Thyroid gland (tissue), 4 donors: ENCODE measurements around the gene SNED1. TPM values are rescaled to one million over a fixed set of nuclear protein-coding genes. Genes with fewer than 3 reads are reported as not detected.

Experiments used
- DNase-seq, 2 donors: peaks; one replicate each; pipeline ENCODE4 v3.0.0-alpha.2; 2019
- H3K27ac ChIP-seq, 3 donors: fragments of 200-600 bp; sonication (generic); 1 replicate in 2 of 3; 2 replicates in 1 of 3; pipeline ENCODE4 v1.5.1; 2016 to 2019; ENCODE audit warnings: mild to moderate bottlenecking in 1 of 3, moderate library complexity in 1 of 3
- H3K27me3 ChIP-seq: fragments of 200-600 bp; sonication (generic); one replicate; pipeline ENCODE4 v1.5.1; 2019
- H3K36me3 ChIP-seq, 2 donors: fragments of 200-600 bp; sonication (generic); one replicate each; pipeline ENCODE4 v1.5.1; 2016 to 2019
- H3K4me1 ChIP-seq, 2 donors: fragments of 200-600 bp; sonication (generic); one replicate each; pipeline ENCODE4 v1.5.1; 2017 to 2019
- H3K4me3 ChIP-seq, 3 donors: fragments of 200-600 bp; sonication (generic); replicated peaks in 1 of 3; 1 replicate in 2 of 3; 2 replicates in 1 of 3; pipeline ENCODE4 v1.5.1; 2016; ENCODE audit warnings: mild to moderate bottlenecking in 1 of 3
- H3K9me3 ChIP-seq: fragments of 200-600 bp; sonication (generic); one replicate; pipeline ENCODE4 v1.5.1; 2017
- CTCF ChIP-seq, 6 experiments: fragments of 200-600 bp in 3 of 6; fragments of 450-650 bp in 3 of 6; sonication (generic) in 3 of 6; IDR thresholded peaks; one replicate each; pipeline ENCODE4 v1.5.1; 2016 to 2019; ENCODE audit warnings: antibody characterized with exemption in 6 of 6, mild to moderate bottlenecking in 2 of 6, inconsistent platforms in 1 of 6, moderate library complexity in 1 of 6
- POLR2A ChIP-seq, 2 donors: fragments of 450-650 bp; IDR thresholded peaks; one replicate each; pipeline ENCODE4 v1.6.1; 2017; ENCODE audit warnings: antibody characterized with exemption in 2 of 2, mild to moderate bottlenecking in 2 of 2, moderate library complexity in 1 of 2
- WGBS, 2 donors: methylation state at CpG; one replicate each; pipeline ENCODE4 v1.1.5; 2017; 5-methylcytosine and 5-hydroxymethylcytosine counted together
- intact Hi-C: fragments of 100-400 bp; cut with DNase I; formaldehyde crosslinking; loops from one replicate; pipeline ENCODE4 v1.15.1; 2023
- small RNA-seq: library from RNA; depleted of rRNA; stranded (forward); fragments of <200 nt; gene quantifications from one replicate; pipeline ENCODE3, GENCODE V24; 2016
- total RNA-seq, 4 donors: library from RNA; depleted of rRNA; stranded (reverse); fragments of >200 nt; gene quantifications; one replicate each; pipeline ENCODE4 v1.2.3, GENCODE V29; 2016

SNED1 gene
- total RNA-seq, 4 donors from 2014 or later, result 47.7 to 122 (median 68.7) TPM

- 94 to 95% methylated on average over 14 of the region's 14 CpGs for WGBS, 2 donors
- intact Hi-C loops, result no loop called here
- Histone ChIP-seq H3K4me1 (no peaks in the 10 kb centered on the region), H3K4me3 (no peak overlapping the region), H3K9me3 (no peaks in the 10 kb centered on the region), H3K36me3 (peaks cover 0 to 3% of the 10 kb centered on the region in 2 donors), H3K27me3 (no peaks in the 10 kb centered on the region), H3K27ac (no peak overlapping the region)
- no peak for TF ChIP-seq CTCF (IDR thresholded peaks at IDR 0.05)
- TF ChIP-seq POLR2A (IDR thresholded peaks at IDR 0.05), result no peak
- no peak for DNase-seq
These were observed 142.9 kb downstream of the SNED1 start for GRCh38 chr2:241141214-241141770.

GRCh38 chr2:241142063-241142462 is 143.6 kb downstream of the SNED1 start:
- WGBS, 2 donors, result 86 to 95% methylated on average over 5 to 6 of the region's 6 CpGs
- no peaks in the 10 kb centered on the region for H3K4me1 ChIP-seq
- H3K27me3 ChIP-seq, result no peaks in the 10 kb centered on the region
- no peak for DNase-seq
- H3K36me3 ChIP-seq, result no peaks in the 10 kb centered on the region
- TF ChIP-seq POLR2A (IDR thresholded peaks at IDR 0.05), result no peak
- TF ChIP-seq CTCF (IDR thresholded peaks at IDR 0.05), result no peak
- intact Hi-C loops, result no loop called here
- H3K4me3 ChIP-seq, result no peak overlapping the region
- H3K9me3 ChIP-seq, result no peaks in the 10 kb centered on the region
- H3K27ac ChIP-seq, result no peak overlapping the region

GRCh38 chr2:241142593-241142992 is 144.2 kb downstream of the SNED1 start:
- H3K27me3 ChIP-seq, result no peaks in the 10 kb centered on the region
- H3K27ac ChIP-seq, result no peak overlapping the region
- H3K4me3 ChIP-seq, result no peak overlapping the region
- no peaks in the 10 kb centered on the region for H3K4me1 ChIP-seq
- TF ChIP-seq POLR2A (IDR thresholded peaks at IDR 0.05), result no peak
- TF ChIP-seq CTCF (IDR thresholded peaks at IDR 0.05), result no peak
- H3K9me3 ChIP-seq, result no peaks in the 10 kb centered on the region
- intact Hi-C loops, result no loop called here
- no peaks in the 10 kb centered on the region for H3K36me3 ChIP-seq
- WGBS, 2 donors, result 88 to 89% methylated on average over 9 of the region's 9 CpGs
- no peak for DNase-seq

Small RNA genes lying within 50 kb of the gene (small RNA-seq; reads per million reads assigned to genes)
- gene AC005237.2, result not detected

Other genes starting within 250 kb of the SNED1 start
- 1 to 10 TPM; 1.2 to 6.9 (median 4.1) TPM for gene KIF1A, start 178.4 kb upstream of the SNED1 start, total RNA-seq
- gene AGXT, start 129.8 kb upstream of the SNED1 start, total RNA-seq, result not detected
- under 1 TPM in 2 of 4 donors, not detected in 2; 0.33 to 0.81 TPM for gene MAB21L4, start 102.5 kb upstream of the SNED1 start, total RNA-seq
- gene CROCC2, start 92.3 kb upstream of the SNED1 start, total RNA-seq, result not detected
- 100 to 1,000 TPM in 1 of 4 donors, 10 to 100 TPM in 3; 67.8 to 110 (median 91.0) TPM for gene MTERF4, start 103.7 kb downstream of the SNED1 start, total RNA-seq
- 10 to 100 TPM in 3 of 4 donors, 1 to 10 TPM in 1; 7.0 to 29.4 (median 20.8) TPM for gene PASK, start 150.9 kb downstream of the SNED1 start, total RNA-seq
- gene PPP1R7, start 151.8 kb downstream of the SNED1 start, total RNA-seq, result 10 to 100 TPM; 58.7 to 74.0 (median 68.8) TPM
- gene ANO7, start 190.1 kb downstream of the SNED1 start, total RNA-seq, result 1 to 10 TPM in 1 of 4 donors, under 1 TPM in 2, not detected in 1; 0.94 to 1.8 (median 0.98) TPM